Stimulated activated CD4-positive, alpha-beta T cell treated with anti-CD3 and anti-CD28 coated beads, Interleukin-12 subunit alpha, Interleukin-12 subunit beta, amount 100 ng/mL, for 4 hours (primary cell): ENCODE data around the gene SF3B1.
"Not testable (repeated sequence)": the region's sequence is repeated elsewhere in the genome, so short reads cannot be mapped to it uniquely, and the experiment has no call there.

Experiments
- DNase-seq: peaks from one replicate; pipeline ENCODE4 v3.0.0-alpha.2; 2020

Gene SF3B1

GRCh38 chr2:197435598-197436420, 981 bp upstream of the SF3B1 start:
- no peak for DNase-seq

- DNase-seq, result no peak
These were observed 919 bp downstream of the SF3B1 start for GRCh38 chr2:197433780-197434438.

DNA sequence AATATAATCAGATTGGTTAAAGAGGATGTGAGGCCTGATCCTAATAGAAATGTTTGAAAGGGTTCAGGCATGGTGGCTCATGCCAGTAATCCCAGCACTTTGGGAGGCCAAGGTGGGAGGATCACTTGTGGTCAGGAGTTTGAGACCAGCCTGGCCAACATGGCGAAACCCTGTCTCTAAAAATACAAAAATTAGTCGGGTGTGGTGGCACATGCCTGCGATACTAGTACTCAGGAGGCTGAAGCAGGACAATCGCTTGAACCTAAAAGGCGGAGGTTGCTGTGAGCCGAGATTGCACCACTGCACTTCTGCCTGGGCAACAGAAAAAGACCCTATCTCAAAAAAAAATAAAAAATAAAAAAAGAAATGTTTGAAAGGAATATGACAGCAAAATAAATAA, 2.3 kb downstream of the SF3B1 start:
- DNase-seq, result not testable (repeated sequence)

- no peak for DNase-seq
These were observed 3.0 kb downstream of the SF3B1 start for GRCh38 chr2:197431858-197432257.

DNA sequence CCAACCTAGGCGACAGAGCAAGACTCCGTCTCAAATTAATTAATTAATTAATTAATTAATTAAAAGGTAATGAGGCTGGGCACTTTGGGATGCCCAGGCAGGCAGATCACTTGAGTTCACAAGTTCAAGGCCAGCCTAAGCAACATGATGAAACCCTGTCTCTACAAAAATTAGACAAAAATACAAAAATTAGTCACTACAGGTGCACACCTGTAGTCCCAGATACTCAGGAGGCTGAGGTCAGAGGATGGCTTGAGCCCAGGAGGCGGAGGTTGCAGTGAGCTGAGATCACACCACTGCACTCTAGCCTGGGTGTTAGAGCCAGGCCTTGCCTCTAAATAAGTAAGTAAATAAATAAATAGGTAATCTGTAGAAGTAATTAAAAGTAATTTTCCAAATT, 6.8 kb downstream of the SF3B1 start:
- DNase-seq, result no peak

DNA sequence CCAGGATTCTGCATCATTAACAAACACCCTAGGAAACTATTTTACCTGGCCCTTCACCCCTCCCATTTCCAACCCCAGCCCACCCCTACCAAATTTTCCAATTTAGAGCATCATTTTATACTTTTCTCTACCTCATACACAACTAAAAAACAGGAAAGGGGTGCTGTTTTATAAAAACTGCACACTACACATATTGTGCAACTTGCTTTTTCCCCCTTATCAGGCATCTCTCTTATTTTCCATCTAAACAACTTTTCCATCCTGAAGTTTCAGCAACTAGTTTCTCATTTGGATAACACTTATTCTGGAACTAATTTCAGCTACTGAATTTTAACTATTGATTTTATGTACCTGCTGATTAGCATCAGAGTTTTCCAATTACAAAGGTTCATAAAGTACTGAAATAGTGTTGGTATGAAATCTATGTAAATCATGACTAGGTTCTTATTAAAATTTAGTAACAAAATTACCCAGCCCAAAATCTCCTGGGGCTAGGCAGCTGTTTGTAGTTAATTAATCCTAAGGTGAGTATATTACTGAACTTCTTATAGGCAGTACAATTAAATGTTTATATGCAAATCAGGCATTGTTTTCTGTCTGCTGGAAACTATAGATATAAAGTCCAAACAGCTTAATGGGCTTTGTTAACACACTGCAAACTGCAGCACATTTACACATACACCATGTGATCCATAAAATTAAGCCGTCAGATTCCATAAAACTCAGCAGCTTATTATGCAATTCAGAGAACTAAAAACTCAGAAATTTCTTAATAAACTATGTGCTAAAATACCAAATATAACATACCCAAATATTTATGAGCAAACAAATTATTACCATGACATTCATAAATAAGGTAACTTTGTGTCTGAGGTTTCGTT, 7.9 kb downstream of the SF3B1 start:
- no peak for DNase-seq

DNA sequence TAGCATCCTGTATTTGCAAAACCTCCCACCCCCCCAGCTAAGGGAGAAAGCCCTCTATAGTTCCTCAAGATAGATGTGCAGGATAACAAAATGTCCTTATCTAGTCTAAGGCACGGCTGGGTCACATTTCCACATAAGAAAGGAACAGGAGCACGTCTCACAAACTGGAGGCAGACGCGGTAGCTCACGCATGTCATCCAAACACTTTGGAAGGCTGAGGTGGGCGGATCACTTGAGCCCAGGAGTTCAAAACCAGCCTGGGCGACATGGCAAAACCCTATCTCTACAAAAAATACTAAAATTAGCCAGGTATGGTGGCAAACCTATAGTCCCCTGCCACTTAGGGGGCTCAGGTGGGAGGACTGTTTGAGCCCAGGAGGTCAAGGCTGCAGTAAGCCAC, 9.3 kb downstream of the SF3B1 start:
- no peak for DNase-seq

DNA sequence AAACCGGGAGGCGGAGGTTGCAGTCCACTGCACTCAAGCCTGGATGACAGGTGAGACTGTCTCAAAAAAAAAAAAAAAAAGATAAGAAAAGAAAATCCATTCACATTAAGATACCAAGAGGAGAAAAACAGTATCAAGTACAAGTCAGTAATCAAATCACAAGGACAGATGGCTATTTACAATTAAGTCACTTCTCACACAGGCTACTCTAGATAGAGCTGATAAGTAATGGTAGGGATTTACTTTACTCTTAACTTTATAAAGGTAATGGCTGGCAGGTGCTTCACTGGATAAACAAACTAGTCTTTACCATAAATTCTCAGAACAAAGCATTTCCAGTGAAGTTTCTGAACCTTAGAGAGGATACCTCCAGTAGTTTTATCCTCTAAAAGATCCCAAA, 11.5 kb downstream of the SF3B1 start:
- no peak for DNase-seq

DNA sequence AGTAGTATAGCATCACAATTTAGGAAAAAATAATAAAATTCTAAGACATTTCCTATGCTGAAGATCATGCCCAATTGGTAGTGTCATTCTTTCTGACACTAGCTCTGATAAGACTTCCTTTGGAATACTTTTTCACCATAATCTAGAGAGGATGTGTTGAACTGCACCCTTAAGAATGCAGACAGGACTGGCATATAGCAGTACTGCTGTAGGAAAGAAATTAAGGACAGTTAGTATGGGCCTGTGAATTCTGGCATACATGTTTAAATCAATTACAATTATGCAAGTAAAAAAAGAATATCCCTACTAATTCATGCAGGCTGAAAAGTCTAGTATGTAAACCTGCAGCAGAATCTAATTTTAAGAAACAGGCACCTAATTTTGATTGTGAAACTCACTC, 15.4 kb downstream of the SF3B1 start:
- DNase-seq, result no peak

- DNase-seq, result no peak
These were observed 18.6 kb downstream of the SF3B1 start for GRCh38 chr2:197416268-197416667.

DNA sequence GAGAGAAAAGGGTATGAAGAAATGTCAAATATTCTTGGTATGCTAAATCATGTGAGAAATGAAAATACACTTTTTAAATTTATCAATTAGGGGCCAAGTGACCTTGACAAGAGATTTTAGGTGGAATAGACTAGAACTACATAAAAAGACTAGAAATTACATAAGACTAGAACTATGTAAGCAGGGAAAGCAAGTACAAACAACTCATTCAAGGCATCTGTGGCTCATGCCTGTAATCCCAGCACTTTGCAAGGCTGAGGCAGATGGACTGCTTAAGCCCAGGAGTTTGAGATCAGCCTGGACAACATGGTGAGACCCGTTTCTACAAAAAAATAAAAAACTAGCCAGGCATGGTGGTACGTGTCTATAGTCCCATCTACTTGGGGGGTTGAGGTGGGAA, 20.3 kb downstream of the SF3B1 start:
- DNase-seq, result no peak

DNA sequence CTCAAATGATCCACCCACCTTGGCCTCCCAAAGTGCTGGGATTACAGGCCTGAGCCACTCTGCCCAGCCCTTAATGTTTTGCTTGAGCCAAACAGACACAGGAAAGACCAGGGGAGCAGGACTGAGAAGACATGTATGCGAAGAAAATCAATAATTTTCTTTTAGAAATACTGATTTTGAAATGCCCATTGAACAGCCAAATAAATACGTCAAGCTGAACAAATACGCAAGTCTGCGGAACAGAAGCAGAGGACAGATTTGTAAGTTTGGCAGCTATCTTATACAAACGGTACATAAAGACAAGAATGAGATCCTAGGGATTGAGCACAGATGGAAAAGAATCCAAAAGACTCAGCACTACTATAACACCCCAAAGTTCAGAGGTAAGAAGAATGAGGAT, 20.8 kb downstream of the SF3B1 start:
- DNase-seq, result no peak

DNA sequence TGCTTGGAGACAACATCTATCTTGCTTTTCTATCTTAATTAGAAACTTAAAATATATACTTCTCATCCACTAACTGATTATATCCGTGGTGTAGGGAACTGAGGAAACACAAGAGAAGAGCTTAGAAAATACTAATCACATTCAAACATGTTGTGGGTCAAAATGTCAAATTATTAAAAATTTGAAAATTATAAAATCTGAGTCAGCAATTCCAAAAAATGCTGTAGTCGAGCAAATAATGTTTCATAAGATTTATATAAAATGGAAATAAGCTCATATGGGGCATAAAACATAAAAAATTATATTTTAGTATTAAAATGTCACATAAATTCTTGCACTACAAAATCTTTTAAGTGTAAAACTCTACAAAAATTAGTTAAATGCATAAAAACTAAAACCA, 29.2 kb downstream of the SF3B1 start:
- DNase-seq, result no peak

- no peak for DNase-seq
These were observed 34.8 kb downstream of the SF3B1 start for GRCh38 chr2:197399887-197400540.

DNA sequence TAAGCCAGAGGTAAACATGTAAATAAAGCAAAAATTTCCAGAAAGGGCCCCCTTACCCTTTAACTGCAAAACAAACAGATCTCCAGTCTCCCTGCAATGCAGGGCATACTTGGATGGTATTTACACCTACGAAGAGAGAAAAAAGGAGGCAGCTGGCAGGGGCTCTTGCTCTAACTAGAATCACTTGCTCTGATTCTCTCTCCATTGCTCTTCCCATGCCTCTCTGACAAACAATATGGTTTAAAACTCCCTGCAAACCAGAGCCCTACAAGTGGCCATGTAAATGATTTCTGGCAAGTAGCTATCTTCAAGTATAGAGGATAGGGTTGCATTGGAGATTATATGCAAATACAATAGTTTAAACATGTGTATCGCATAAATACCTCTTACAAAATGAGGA, 35.9 kb downstream of the SF3B1 start:
- DNase-seq, result no peak

DNA sequence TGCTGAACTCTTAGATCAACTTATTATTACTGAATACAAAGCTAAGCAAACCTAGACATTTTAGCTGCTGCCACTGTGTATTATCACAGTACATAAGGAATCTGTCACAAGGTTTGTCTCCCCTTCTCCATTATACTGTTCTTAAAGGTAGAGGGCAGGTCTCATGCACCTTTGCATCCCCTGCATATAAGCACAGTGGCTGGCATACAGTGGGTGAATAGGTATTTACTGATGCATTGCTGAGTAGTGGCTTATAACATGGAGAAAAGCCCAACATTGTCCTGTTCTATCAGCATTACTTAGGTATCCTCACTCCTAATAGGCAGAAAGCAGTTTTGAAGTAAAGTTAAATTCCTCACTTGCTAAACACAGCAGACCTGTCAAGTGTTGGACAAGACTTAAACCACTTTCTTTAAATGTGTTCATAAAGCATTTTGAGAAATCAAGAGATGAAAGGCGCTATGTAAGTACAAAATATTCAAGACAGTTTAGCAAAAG, 43.6 kb downstream of the SF3B1 start:
- no peak for DNase-seq

DNA sequence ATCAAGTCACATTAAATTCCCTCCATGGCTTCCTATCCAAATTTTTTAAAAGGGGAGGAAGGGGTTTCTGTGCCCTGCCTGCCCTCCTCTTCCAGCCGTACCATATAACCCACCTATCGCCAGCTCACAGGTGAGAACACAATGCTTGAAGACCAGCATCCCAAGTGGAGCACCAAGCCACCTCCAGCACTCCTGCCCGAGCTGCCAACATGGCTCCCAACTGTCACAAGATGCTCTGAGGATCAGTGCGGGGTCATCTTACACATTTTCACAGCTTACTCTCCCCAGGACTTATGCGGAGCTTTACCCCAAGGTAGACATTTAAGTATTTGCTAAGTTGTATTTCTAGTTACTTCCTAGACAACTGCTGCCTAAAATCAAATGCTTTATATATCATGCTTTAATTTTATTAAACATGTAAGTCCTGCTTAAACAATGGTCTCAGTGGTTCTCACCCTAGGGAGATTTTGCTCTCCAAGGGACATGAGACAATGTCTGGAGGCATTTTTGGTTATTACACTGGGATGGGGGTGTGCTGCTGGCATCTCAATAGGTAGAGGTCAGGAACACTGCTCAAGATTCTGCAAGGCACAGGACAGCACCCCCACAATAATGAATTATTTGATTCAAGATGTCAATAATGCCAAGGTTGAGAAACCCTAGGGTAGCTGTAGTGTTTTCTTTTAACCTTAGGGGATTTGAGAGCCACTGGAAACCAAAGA, 45.8 kb downstream of the SF3B1 start:
- no peak for DNase-seq

DNA sequence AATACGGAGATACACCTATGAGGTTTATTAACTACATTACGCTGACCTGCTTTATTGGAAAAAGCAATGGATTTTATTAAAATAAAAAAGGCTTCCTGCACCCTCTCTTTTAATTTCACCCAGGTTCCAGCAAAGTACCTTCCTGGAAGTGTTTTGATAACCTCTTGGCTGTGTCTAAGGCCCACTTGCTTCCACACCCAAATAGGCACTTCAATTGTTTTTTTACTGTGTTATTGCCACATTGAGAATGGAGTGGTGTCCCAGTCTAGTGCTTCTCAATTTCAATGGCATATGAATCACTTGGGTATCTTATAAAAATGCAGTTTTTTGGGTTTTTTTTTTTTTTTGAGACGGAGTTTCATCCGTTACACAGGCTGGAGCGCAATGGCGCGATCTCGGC, 47.6 kb downstream of the SF3B1 start:
- DNase-seq, result no peak

GRCh38 chr2:197386242-197386641, 48.6 kb downstream of the SF3B1 start:
- no peak for DNase-seq

GRCh38 chr2:197383825-197384224, 51.0 kb downstream of the SF3B1 start:
- DNase-seq, result no peak

DNA sequence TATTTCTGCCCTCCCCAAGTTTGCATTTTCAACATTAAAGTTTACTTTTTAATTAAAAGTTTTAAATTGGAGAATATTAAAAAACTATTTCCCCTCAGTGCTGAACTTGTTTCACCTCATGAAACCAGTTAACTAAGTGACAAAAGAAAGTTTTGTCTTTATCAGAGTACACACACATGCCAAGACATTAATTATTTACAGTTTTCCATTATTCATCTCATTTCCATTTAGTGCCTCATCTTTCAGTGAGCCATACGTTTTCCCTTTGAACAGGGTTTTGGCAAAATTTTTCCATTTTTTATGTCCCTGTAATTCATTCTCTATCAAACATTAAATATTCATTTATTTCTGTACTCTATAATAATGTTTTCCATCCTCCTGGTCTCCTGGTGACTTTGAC, 53.2 kb downstream of the SF3B1 start:
- DNase-seq, result no peak

GRCh38 chr2:197379918-197380309, 54.9 kb downstream of the SF3B1 start:
- DNase-seq, result not testable (repeated sequence)
